ENCODE measurements around the gene HRG. TPM values are rescaled to one million over a fixed set of nuclear protein-coding genes. Genes with fewer than 3 reads are reported as not detected.
"Not testable (repeated sequence)": the region's sequence is repeated elsewhere in the genome, so short reads cannot be mapped to it uniquely, and the experiment has no call there.

The HRG gene
- total RNA-seq, 3 donors from 2014 or later = not detected

DNA sequence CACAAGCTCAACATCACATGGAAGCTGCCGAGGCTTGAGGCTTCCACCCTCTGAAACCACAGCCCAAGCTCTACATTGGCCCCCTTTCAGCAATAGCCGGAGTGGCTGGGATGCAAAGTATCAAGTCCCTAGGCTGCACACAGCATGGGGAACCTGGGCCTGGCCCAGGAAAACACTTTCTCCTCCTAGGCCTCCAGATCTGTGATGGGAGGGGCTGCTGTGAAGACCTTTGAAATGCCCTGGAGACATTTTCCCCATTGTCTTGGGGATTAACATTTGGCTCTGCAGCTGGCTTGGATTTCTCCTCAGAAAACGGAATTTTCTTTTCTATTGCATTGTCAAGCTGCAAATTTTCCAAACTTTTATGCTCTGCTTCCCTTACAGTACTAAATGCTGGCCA lies 18.2 kb downstream of the HRG start:
- Histone ChIP-seq H3K9me3 (peaks cover 0 to 5% of the 10 kb centered on the region in 2 donors), H3K27me3 (no peaks in the 10 kb centered on the region), H3K4me1 (no peaks in the 10 kb centered on the region), H3K36me3 (no peaks in the 10 kb centered on the region), H3K4me3 (no peak overlapping the region), H3K27ac (no peak overlapping the region)
- intact Hi-C loops (cut with DNase I; ENCODE audit: low total_unique reads) = no loop called here
- DNase-seq (ENCODE audit: low spot score in 2 of 2) = no peak
- TF ChIP-seq CTCF (IDR thresholded peaks at IDR 0.05) = no peak
- TF ChIP-seq POLR2A (IDR thresholded peaks at IDR 0.05) = no peak
- TF ChIP-seq POLR2AphosphoS5 (IDR thresholded peaks at IDR 0.05) = no peak

GRCh38 chr3:186686475-186686874 lies 20.7 kb downstream of the HRG start:
- H3K4me3 ChIP-seq; DNase-seq (ENCODE audit: low spot score in 2 of 2); intact Hi-C loops (cut with DNase I; ENCODE audit: low total_unique reads); H3K9me3 ChIP-seq; H3K27ac ChIP-seq; H3K27me3 ChIP-seq; H3K4me1 ChIP-seq; H3K36me3 ChIP-seq: not testable (repeated sequence)

GRCh38 chr3:186687120-186687651 lies 21.4 kb downstream of the HRG start:
- DNase-seq (ENCODE audit: low spot score in 2 of 2) = no peak
- TF ChIP-seq POLR2AphosphoS5 (IDR thresholded peaks at IDR 0.05) (no peak), CTCF (IDR thresholded peaks at IDR 0.05) (no peak)
- H3K27ac ChIP-seq = no peak overlapping the region
- H3K9me3 ChIP-seq = peaks cover 0 to 5% of the 10 kb centered on the region in 2 donors
- H3K27me3 ChIP-seq = no peaks in the 10 kb centered on the region
- no peak overlapping the region for H3K4me3 ChIP-seq
- H3K4me1 ChIP-seq = no peaks in the 10 kb centered on the region
- intact Hi-C loops (cut with DNase I; ENCODE audit: low total_unique reads) = no loop called here
- no peaks in the 10 kb centered on the region for H3K36me3 ChIP-seq

DNA sequence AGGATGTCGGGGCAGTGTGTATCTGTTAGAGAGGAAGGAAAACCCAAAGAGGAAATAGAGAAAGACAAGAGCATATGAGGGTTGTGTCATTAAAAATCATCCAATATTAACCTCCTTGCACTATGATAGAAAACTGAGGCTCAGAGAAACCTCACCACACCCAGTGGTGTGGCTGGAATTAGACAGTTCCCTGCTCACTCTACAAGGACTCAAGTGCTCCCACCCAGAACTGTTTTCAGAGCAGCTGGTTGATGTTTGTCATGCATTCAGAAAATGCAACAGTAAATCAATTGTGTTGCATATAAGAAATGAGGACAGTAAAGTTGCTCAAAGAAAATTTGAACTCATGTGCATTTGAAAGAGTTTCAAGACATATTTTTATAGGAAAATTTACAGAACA lies 24.5 kb downstream of the HRG start:
- H3K4me3 ChIP-seq; intact Hi-C loops (cut with DNase I; ENCODE audit: low total_unique reads); DNase-seq (ENCODE audit: low spot score in 2 of 2); H3K27me3 ChIP-seq; H3K27ac ChIP-seq; H3K4me1 ChIP-seq; H3K36me3 ChIP-seq; H3K9me3 ChIP-seq: not testable (repeated sequence)

DNA sequence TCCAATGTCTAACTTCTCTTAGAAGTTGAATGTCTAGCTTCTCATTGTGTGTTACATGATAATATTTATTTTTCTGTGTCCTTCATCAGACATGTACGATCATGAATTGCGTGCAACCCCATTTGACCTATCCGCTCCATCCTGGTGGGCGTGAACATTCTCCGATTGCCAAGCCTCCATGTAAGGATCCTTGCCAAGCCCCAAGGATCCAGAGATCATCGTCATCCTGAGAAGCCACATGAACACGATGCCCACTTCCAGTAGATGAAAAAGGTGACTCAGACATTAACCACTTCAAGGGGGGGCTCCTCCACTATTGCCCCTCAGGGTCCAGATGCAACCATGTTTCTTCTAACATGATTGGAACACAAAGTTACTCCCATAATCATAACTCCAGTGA lies 25.9 kb downstream of the HRG start:
- H3K4me3 ChIP-seq = no peak overlapping the region
- no peaks in the 10 kb centered on the region for H3K27me3 ChIP-seq
- no peaks in the 10 kb centered on the region for H3K4me1 ChIP-seq
- intact Hi-C loops (cut with DNase I; ENCODE audit: low total_unique reads) = no loop called here
- H3K36me3 ChIP-seq = no peaks in the 10 kb centered on the region
- DNase-seq (ENCODE audit: low spot score in 2 of 2) = peak in 1 of 2 donors; percentile 18
- H3K27ac ChIP-seq = no peak overlapping the region
- no peaks in the 10 kb centered on the region for H3K9me3 ChIP-seq
- no peak for TF ChIP-seq POLR2A (IDR thresholded peaks at IDR 0.05)
- TF ChIP-seq POLR2AphosphoS5 (IDR thresholded peaks at IDR 0.05) = no peak
- no peak for TF ChIP-seq CTCF (IDR thresholded peaks at IDR 0.05)

- no peaks in the 10 kb centered on the region for H3K27me3 ChIP-seq
- no peak for DNase-seq (ENCODE audit: low spot score in 2 of 2)
- H3K4me3 ChIP-seq = no peak overlapping the region
- H3K36me3 ChIP-seq = no peaks in the 10 kb centered on the region
- H3K9me3 ChIP-seq = no peaks in the 10 kb centered on the region
- TF ChIP-seq POLR2AphosphoS5 (IDR thresholded peaks at IDR 0.05) = no peak
- TF ChIP-seq CTCF (IDR thresholded peaks at IDR 0.05) = no peak
- no peak for TF ChIP-seq POLR2A (IDR thresholded peaks at IDR 0.05)
- H3K4me1 ChIP-seq = no peaks in the 10 kb centered on the region
- intact Hi-C loops (cut with DNase I; ENCODE audit: low total_unique reads) = no loop called here
- no peak overlapping the region for H3K27ac ChIP-seq
Measured at GRCh38 chr3:186693843-186694242, 28.0 kb downstream of the HRG start.
